ENCODE data around the gene PSMD9.
"Not testable (repeated sequence)": the region's sequence is repeated elsewhere in the genome, so short reads cannot be mapped to it uniquely, and the experiment has no call there.

Gene PSMD9

DNA sequence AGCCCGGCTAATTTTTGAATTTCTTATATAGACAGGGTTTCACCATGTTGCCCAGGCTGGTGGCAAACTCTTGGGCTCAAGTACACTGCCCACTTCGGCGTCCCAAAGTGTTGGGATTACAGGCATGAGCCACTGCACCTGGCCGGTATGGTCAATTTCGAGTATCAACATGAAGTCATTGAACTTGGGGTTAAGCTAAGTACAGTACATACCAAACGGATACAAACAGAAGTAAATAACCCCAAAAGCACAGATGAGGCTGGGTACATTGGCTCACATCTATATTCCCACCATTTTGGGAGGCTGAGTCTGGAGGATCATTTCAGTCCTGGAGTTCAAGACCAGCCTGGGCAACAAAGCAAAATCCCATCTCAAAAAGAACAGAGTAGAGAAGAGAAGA lies 13.0 kb upstream of the PSMD9 start:
- H3K4me3 ChIP-seq (ENCODE audit: control insufficient read depth, low read depth, low read length) = no peak overlapping the region
- DNase-seq (ENCODE audit: low read depth) = no peak
- TF ChIP-seq CTCF (conservative IDR thresholded peaks at IDR 0.05; ENCODE audit: control insufficient read depth, insufficient read depth, low read depth, low read length) = no peak

- not testable (repeated sequence) for H3K4me3 ChIP-seq (ENCODE audit: control insufficient read depth, low read depth, low read length); DNase-seq (ENCODE audit: low read depth)
Observed at GRCh38 chr12:121876080-121876447, 12.5 kb upstream of the PSMD9 start.

DNA sequence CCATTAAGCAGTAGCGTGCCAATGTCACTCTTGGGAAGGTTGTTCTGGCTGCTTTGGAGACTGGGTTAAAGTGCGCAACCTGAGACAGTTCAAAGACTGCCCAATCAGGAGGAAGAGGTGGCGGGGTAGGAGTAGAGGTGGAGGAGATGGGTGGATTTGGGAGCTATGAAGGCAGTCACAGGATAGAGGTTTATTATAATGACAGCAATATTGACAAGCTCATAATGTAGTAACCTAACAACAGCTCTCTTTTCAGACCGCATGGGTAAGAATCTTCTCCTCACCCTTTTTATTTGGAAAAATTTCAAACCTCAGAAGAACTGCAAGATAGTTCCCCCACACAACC lies 5.3 kb upstream of the PSMD9 start:
- H3K4me3 ChIP-seq (ENCODE audit: control insufficient read depth, low read depth, low read length) = no peak overlapping the region
- TF ChIP-seq CTCF (conservative IDR thresholded peaks at IDR 0.05; ENCODE audit: control insufficient read depth, insufficient read depth, low read depth, low read length) = no peak
- no peak for DNase-seq (ENCODE audit: low read depth)

DNA sequence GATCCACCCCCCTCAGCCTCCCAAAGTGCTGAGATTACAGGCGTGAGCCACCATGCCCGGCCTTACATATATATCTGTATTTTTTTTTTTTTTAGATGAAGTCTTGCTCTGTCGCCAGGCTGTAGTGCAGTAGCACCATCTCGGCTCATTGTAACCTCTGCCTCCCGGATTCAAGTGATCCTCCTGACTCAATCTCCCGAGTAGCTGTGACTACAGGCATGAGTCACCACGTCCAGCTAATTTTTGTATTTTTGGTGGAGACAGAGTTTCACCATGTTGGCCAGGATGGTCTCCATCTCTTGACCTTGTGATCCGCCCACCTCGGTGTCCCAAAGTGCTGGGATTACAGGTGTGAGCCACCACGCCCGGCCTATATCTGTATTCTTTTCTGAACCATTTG lies 3.5 kb upstream of the PSMD9 start:
- DNase-seq (ENCODE audit: low read depth) = peak; percentile 82

GRCh38 chr12:121888083-121888477 lies 510 bp upstream of the PSMD9 start:
- H3K4me3 ChIP-seq (ENCODE audit: control insufficient read depth, low read depth, low read length) = peak overlapping the region; percentile 22
- no peak for DNase-seq (ENCODE audit: low read depth)
- TF ChIP-seq CTCF (conservative IDR thresholded peaks at IDR 0.05; ENCODE audit: control insufficient read depth, insufficient read depth, low read depth, low read length) = no peak

More for the DNA sequence above, 3.5 kb upstream of the PSMD9 start:
- not testable (repeated sequence) for H3K4me3 ChIP-seq (ENCODE audit: control insufficient read depth, low read depth, low read length)

- DNase-seq (ENCODE audit: low read depth) = no peak
- peak overlapping the region; percentile 95 for H3K4me3 ChIP-seq (ENCODE audit: control insufficient read depth, low read depth, low read length)
- no peak for TF ChIP-seq CTCF (conservative IDR thresholded peaks at IDR 0.05; ENCODE audit: control insufficient read depth, insufficient read depth, low read depth, low read length)
Observed at GRCh38 chr12:121889274-121889624, 659 bp downstream of the PSMD9 start.

- H3K4me3 ChIP-seq (ENCODE audit: control insufficient read depth, low read depth, low read length) = peak overlapping the region; percentile 95
- peak; percentile 28 for DNase-seq (ENCODE audit: low read depth)
Observed at GRCh38 chr12:121889661-121890060, 1.1 kb downstream of the PSMD9 start.

DNA sequence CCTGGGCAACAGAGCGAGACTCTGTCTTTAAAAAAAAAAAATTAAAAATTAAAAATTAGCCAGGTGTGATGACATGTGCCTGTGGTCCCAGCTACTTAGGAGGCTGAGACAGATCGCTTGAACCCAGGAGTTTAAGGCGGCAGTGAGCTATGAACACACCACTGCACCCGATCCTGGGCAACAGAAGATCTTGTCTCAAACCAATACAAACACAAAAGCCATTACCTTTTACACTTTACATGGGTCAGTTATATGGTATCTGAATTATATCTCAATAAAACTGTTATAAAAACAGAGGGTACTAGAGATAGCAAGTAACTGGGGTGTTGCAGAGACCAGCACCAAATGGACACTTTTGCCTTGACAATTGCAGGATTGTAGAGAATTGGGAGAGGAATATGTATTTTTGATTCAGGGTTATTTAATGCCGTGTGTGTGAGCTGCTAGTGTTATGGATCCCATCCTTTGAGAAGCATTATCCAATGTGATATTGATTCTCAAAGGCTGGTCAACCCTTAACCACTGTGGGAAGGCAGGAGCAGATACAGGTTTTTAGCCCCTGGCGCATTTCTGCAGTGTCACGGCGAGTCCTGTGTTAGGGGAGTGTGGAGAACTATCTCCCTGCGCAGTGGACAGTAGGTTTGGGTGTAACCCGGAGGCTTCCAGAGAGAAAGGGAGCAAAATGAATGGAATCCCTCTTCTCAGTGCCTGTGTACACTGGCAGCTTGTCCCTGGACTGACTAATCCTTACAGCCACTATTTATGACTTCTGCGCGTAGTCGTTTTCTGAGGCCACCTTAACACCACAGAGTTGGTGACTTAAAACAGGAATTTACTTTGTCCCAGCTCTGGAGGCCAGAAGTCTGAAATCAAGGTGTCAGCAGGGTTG lies 4.3 kb downstream of the PSMD9 start:
- no peak for DNase-seq (ENCODE audit: low read depth)
- no peak overlapping the region for H3K4me3 ChIP-seq (ENCODE audit: control insufficient read depth, low read depth, low read length)
- no peak for TF ChIP-seq CTCF (conservative IDR thresholded peaks at IDR 0.05; ENCODE audit: control insufficient read depth, insufficient read depth, low read depth, low read length)

All from fibroblast of mammary gland (primary cell).